Cerebellar cortex (tissue), 1 donor: ENCODE measurements around the gene NFATC2.

Experiments used
- DNase-seq: peaks from one replicate; pipeline ENCODE4 v3.0.0-alpha.2; 2015; ENCODE audit warnings: low spot score

NFATC2 gene

DNA sequence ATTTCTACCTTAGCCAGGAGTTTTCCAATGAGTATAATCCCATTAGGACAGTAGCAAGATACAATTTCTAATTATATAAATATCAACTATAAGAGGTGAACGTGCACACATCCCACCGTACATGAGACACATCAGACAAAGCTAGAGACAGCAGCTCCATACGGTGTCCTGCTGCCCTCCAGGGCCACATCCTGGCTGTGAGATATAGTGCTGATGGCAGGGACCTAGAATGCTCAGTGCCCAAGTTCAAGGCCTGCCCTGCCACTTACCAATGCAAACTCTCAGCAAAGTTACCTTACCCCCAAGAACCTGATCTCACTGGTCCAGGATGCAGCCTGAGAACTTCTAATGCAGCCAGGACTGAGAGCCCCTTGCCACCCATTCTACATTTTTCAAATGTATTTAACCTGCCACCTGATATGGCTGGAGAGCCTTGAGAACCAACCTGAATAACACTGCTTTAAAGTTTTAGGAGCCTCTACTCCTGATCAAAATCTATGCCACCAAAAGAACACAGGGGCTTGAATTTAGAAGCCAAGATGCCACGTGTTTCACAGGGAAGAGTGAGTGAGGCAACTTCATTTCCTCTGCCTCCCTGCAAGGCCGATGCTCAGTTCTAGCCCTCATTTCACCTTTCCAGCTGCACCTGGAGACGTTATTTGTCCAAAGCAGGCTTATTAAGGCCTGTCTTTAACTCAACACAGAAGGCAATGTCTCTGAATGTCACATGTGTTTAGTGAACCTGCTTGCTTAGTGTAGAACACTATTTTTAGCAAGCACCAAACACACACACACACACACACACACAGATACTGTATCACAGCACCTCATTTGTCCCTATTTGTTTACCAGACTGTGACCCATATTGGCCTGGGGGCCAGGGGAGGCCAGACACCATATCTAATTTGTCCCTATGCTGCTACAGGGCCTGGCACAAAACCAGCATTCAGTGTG lies 6.1 kb downstream of the NFATC2 start:
- DNase-seq: no peak

DNA sequence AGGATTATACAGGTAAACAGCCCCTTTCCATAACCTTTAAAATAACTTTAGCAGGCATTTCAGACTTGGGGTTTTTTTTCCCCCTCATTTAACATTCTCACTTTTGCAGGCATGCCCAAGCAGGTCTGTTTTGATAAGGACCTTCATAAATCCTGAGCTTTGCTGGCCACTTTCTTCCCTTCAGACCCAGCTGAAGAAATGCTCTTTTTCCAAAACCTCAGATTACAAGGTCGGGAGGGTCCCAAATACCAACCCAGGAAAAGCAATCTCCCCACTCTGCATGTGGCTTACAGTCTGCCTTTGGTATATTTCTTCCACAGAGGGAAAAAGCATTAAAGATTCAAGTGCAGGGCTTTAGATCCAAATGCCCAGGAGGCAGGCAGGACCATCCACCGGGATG lies 6.8 kb downstream of the NFATC2 start:
- DNase-seq: no peak

DNA sequence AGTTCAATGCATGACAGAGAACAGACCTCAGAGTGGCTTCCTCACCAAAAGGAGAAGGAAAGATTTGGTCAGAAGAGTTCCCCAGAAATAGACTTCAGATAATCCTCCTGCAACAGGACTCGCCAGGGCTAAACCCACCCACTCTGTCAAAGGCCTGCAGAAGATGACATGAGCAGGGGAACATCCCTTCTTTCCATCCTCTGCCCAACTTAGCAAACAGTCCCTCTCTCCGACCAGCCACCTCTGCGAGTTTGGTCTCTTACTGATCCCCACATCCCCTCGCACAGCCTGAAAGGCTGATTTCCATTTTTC lies 7.5 kb downstream of the NFATC2 start:
- DNase-seq: no peak

DNA sequence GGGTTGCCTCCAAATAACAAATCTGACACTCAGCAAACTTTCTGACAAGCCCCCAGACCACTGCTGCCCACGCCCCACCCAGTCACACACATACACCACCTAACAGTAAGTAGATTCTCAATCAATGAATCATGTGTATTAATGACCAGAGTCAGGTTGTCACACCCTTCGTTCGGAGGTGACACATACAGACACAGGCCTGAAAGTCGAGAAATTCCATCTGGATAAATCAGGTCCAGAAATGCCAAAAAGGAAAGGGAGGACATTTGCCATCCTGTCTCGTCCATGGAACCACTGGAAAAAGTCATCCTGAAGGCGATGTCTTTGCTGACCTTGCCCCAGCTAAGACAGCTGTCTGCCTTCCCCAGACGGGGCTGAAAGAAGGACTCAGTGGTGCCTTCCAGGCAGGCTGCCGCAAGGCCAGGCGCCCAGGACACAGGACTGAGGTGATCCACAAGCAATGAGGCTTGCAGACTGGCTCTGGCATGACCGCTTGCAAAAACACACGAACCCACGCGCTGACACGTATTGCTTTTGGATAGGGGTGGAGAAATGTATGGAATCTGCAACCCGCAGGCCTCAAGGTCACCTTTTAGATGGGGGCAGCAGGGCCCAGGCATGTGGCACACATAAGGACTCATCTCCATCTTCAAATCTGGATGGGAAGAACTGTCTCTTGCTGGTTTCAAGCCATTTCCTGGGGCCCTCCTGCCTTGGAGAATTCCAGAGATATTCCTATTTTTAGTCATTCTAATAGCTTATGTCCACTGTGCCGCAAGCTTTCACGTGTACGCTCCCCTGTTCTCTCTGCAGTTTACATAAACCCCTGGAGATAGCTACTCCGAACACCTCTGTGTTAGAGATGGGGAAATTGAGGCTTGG lies 9.0 kb downstream of the NFATC2 start:
- no peak for DNase-seq

DNA sequence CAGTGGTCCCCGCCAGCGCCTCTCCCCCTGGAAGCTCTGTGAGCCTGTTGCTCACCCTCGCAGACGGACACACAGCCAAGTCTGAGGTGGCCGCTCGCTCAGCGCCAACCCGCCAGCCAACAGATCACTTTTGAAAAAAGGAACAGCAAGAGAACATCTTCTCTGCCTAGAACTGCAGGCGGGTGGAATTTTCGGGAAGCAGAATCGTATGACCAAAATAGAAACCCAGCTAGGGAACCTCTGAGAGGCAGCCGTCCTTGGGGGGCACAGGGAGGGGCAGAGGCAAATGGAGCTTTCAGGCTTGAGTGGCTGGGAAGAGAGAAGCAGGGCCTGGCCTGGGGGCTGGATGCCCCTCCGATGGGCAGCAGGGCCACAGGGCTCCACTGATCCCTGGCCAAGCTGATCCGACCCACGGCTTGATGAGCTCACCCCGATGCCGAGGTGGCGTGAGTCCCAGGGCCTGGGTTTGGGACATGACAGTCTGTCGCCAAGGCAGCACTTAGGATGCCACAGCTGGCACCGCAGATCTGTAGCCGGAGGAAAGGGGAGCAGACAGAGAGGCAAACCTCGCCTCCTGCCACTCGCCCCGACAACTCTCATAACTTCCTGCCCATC lies 9.8 kb downstream of the NFATC2 start:
- no peak for DNase-seq

DNA sequence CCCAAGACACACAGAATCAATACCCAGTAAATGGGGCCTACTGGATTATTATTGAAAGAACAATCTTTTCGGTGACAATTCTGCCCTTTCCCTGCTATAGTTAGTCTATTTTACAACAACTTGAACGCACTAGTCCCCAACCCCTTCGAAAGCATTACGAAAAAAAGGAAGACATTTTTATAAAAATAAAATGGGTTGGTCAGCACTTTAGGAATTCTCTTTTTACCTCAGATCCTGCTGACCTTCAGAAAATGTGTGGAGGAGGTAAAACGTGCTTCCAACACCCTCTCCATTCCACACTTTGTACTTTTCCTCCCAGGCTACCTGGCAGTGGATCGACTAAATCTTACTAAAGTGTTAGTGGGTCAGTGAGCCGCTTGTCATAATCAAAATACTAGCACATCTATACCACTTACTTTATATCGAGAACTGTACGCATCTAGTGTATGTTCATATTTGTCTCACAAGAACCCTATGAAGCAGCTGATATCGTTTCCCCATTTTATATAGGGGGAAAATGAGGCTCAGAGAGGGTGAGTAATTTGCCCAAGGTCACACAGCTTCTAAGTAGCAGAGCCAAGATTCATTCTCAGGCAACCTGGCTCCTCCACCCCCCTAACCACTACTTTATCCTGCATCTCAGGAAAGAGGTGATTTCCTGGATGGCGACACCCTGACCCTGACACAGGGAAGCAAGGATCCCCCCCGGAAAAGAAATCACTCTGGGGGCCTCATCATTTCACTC lies 10.6 kb downstream of the NFATC2 start:
- no peak for DNase-seq

DNA sequence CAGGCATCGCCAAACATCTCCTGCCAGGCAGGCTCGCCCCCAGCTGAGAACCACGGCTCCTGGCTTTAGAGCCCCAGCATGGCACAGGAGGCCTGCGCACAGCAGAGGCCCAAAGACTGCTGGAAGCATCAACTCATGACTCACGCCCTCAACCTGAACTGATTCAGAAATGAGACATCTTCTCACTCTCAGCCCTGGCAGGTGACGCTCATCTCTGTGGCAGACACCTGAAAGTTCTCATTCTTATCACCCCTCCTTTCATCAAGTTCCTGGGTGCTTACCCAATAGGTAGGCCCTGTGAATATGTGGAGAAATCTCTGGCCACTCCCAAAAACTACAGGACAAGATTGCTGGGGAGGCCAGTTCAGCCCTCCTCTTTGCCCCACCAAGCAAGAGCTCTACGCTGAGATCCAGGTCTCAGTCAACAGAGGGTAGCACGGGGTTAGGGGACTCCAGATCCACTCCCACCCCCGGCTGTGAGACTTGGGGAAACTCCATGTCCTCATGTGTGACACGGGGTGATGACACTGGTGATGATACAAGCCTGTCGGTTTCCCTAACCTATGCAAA lies 11.3 kb downstream of the NFATC2 start:
- no peak for DNase-seq

DNA sequence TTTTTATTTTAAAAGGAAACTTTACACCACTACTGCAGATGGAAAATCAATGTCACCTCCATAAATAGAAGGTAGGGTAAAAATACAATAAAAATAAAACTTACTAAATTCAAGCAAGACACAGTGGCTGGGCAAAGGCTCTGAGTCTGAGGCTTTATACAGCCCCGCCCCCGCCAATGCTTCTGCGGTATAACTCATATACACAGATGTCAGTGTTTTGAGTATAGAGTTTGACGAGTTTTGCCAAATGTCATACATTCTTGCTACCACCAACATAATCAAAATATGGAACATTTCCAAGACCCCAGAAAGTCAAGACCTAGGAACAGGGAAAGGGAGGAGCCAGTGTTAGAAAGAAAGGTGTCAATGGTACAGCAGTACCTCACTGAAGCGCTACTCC lies 12.8 kb downstream of the NFATC2 start:
- no peak for DNase-seq

DNA sequence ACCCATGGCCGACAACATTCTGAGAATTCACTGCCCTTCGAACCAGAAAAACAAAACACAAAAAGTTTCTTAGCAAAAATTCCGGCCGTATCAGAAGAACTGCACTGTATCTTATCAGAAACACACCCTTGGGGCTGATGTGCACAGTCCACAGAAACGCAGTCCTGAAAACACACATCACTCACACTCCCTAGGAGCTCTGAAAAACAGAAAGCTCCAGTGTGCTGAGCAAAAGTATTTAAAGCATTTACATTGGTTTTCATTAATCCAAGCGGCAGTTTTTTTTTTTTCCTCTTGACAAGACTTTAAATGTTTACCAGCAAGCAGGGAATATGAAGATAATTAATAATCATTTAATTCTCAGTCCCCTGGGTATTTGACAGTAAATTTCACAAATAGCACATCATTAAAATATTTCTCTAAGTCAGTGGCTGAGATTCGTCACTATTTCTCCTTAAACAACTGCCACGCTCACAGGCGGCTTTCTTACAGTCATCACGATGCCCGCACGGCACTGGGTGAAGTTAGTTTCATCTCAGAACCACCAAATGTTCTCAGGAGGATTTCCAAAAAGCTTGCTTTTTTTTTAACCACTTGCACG lies 13.3 kb downstream of the NFATC2 start:
- DNase-seq: no peak

DNA sequence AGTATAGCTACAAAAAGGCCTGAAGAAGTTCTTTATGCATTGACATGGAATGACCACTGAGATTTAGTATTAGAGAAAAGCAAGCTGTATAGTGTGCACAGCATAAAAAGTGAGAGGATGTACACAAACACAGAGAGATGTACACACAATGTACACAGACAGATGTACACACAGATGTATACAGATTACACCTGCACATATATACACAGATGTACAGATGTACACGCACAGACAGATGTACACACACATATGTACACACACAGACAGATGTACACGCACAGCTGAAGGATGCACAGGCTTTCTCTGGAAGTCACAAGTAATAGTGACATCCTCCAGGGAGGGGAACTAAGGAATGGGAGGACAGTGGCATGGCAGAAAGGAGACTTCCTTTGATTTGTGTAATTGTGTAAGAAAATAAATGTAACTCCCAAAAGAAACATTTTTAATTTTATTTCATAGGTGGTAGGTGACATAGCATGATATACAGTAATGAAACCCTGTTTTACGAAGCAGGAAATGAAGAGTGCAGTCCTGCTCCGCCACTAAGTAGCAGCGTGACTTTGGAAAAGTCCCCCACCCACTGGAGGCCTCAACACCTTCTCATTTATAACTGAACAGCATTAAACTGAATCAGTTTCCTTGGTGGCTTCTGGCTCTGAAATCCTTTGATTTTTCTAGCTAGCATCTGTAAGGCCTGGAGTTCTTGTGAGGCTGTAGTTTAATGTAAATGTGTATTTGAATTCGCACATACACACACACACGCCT lies 14.1 kb downstream of the NFATC2 start:
- DNase-seq: no peak

DNA sequence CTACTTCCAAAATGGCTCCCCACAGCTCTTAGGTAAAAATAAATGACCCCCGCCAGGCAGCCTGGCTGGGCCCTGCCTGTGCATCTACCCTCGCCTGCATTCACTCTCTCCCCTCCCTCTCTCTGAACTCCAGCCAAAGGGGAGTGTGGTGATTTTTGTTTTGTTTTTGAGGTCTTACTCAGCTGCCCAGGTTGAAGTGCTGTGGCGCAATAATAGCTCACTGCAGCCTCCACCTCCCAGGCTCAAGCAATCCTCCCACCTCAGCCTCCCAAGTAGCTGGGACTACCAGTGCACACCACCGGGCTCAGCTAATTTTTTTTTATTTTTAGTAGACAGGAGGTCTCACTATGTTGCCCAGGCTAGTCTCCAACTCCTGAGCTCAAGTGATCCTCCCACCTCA lies 15.8 kb downstream of the NFATC2 start:
- no peak for DNase-seq

DNA sequence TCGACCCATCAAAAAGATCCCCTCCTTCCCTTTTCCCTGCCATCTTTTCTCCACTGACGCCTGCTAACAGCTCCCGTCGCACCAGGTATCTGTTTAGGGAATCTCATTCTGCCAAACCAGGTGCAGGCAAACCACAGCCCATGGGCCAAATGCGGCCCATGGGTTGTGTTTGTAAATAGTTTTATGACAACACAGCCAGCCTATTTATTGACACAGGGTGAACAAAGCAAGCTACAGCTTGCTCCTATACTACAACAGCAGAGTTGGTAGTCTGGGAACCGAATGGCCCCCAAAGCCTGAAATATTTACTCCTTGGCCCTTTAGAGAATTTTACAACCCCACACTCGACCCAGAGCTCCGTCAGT lies 16.4 kb downstream of the NFATC2 start:
- no peak for DNase-seq

DNA sequence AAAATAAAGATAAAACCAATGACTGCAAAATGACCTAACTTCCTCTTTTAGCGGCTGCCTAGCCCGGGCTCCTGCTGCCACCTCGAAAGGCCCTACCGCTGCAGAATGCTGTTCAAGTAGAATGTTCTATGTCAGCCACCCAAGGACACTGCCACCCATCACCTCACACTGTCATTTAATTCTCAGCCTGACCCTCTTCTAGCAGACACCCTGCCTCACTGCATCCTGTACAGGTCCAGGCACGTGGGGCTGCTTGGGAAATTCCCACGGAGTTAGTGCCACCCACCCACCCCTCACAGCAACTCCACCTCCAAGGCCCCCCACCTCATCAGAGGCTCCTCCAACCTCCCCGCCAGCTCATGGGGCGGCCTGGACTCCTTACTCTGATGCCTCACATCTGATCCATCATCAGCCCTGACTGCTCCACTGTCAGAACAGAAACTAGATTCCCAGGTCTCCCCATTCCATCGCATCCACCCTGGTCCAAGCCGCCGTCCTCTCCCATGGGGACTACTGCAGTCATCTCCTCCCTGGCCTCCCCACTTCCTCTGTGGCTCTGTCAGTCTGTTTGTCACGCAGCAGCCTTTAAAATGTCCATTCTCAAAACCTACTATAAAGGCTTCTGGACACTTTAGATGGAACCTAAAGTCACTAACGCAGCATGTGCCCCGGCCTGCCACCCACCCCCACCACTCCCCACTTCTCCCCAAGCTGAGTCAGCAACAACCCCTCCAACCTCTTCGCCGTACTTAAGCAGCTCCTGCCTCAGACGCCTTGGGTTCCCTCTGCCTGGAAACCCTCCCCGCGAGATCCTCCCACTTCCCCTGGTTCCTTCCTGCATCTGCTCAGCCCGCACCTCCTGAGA lies 17.0 kb downstream of the NFATC2 start:
- DNase-seq: no peak

DNA sequence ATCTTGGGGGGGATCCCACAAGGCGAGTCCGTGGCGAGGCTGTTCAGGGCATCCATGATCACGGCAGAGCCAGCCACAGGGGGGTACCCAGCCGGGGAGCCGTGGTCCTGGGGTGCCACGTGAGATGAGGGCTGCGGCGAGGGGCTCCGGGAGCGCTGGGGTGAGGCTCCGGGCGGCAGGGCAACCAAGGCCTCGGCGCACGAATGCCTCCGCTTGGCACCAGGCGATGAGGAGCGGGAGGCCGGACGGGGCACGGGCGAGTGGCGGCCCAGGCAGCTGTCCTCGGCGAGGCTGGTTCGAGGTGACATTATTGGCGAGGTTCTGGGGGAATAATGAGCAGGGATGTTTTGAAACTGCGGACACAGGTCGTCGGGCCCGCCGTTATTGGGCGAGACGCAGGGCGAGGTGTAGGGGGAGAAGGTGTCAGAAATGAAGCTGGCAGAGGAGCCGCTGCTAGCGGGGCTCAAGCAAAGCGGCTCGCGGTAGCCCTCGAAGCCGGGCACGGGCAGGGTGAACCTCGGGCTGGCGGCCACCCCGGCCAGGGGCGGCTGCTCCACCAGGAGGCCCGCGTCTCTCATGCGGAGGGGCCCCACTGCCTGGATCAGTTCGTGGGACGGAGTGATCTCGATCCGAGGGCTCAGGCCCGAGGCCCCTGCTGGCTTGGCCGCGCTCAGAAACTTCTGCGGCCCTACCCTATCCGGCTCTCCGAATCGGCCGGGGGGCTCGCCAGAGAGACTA lies 19.1 kb downstream of the NFATC2 start:
- no peak for DNase-seq

DNA sequence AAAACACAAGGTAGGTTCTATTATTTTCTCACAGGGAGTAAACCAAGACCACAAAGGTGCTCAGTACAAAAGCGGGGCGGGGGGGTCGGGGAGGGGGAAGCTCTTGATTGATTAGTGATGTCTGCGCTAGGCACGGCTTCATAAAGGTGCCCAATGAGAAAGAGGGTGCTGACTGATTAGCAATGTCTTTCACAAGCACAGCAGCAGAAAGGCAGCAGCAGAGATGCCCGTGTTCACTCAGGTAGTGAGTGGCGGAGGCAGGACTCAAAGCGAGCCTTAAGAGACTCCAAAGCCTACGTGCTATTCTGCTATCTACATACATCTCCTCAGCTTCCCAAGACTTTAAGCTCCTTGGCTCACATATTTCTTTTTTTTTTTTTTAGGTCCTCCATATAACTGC lies 20.3 kb downstream of the NFATC2 start:
- no peak for DNase-seq

DNA sequence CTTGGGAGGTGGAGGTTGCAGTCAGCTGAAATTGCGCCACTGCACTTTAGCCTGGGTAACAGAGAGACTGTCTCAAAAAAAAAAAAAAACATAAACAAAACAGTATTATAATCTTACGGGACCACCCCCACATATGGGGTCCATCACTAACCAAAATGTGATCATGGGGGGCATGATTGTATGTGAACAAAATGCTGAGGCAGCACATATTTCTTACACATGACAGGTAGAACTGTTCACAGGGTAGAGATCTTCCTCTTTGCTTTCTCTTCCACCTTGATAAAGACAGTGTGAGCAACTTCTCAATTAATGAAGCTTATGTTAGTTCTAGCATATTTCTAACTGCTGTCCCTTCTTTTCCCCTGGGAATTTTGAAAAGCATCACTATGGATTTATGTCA lies 24.7 kb downstream of the NFATC2 start:
- no peak for DNase-seq

DNA sequence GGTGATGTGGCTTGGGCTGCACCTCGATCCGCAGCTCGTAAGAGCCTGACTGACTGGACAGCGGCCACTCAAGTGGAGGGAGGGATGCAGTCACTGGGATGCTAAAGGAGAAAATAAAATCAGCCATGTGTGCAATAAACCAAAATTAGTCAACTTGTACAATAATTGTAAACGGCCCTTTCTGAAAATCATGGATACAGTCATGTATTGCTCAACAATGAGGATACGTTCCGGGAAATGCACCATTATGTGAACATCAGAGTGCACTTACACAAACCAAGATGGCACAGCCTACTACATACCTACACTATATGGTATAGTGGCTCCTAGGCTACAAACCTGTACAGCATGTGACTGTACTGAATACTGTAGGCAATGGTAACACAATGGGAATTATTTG lies 25.7 kb downstream of the NFATC2 start:
- DNase-seq: no peak

DNA sequence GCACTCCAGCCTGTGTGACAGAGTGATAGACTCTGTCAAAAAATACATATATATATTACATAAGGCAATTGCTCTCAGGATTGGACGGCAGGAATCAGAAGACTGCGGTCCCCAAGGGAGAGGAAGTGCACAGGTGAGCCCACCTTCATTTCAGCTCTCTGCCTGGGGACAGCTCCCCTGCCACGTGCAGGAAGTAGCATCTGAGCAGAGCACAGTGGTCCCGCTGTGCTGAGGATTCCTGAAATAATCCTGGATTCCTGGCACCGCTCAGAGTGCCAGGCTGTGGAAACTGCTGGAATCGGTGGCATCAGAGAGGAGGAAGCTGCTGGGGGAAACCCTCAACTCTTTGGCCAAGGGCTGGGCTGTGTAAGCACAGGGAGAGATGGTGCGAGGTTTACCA lies 27.7 kb downstream of the NFATC2 start:
- DNase-seq: no peak

DNA sequence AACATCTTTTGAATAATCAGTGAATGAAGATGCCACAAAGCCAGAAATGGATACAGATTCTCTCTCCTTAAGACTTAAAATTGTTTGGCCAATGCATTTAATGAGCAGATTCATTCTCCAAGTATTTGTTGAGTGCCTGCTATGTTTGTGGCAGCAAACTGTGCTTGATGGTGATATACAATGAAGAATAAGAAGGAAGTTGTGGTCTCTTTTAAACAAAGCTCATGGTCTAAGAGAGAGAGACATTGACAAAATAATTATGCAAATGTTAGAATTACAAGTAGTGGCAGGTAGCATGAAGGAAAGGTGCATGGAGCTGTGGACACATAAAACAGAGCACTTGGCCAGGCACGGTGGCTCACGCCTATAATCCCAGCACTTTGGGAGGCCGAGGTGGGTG lies 28.3 kb downstream of the NFATC2 start:
- DNase-seq: no peak
